ENCODE data around the gene SRXN1. TPM values are rescaled to one million over a fixed set of nuclear protein-coding genes. Genes with fewer than 3 reads are reported as not detected.
"Not testable (repeated sequence)": the region's sequence is repeated elsewhere in the genome, so short reads cannot be mapped to it uniquely, and the experiment has no call there.

Gene SRXN1
- total RNA-seq, 1 experiment from 2014 or later: 125 TPM

GRCh38 chr20:645318-646106 is 7.5 kb downstream of the SRXN1 start:
- in situ Hi-C loops (cut with HindIII; ENCODE audit: low pct_unique_long_range_greater_than_20kb, low sequenced_read_pairs): no loop called here
- peak; percentile 78 for DNase-seq (ENCODE audit: low read depth, low spot score)

GRCh38 chr20:644692-645317 is 8.2 kb downstream of the SRXN1 start:
- in situ Hi-C loops (cut with HindIII; ENCODE audit: low pct_unique_long_range_greater_than_20kb, low sequenced_read_pairs): no loop called here
- DNase-seq (ENCODE audit: low read depth, low spot score): no peak

GRCh38 chr20:642398-643174 is 10.4 kb downstream of the SRXN1 start:
- in situ Hi-C loops (cut with HindIII; ENCODE audit: low pct_unique_long_range_greater_than_20kb, low sequenced_read_pairs): no loop called here
- DNase-seq (ENCODE audit: low read depth, low spot score): no peak

GRCh38 chr20:642013-642397 is 11.0 kb downstream of the SRXN1 start:
- DNase-seq (ENCODE audit: low read depth, low spot score); in situ Hi-C loops (cut with HindIII; ENCODE audit: low pct_unique_long_range_greater_than_20kb, low sequenced_read_pairs): not testable (repeated sequence)

GRCh38 chr20:641516-641875 is 11.5 kb downstream of the SRXN1 start:
- no peak for DNase-seq (ENCODE audit: low read depth, low spot score)
- in situ Hi-C loops (cut with HindIII; ENCODE audit: low pct_unique_long_range_greater_than_20kb, low sequenced_read_pairs): no loop called here

- DNase-seq (ENCODE audit: low read depth, low spot score): no peak
- in situ Hi-C loops (cut with HindIII; ENCODE audit: low pct_unique_long_range_greater_than_20kb, low sequenced_read_pairs): no loop called here
Measured at GRCh38 chr20:640674-641515, 12.1 kb downstream of the SRXN1 start.

- DNase-seq (ENCODE audit: low read depth, low spot score): no peak
- in situ Hi-C loops (cut with HindIII; ENCODE audit: low pct_unique_long_range_greater_than_20kb, low sequenced_read_pairs): no loop called here
Measured at GRCh38 chr20:638579-638978, 14.4 kb downstream of the SRXN1 start.

GRCh38 chr20:637559-637958 is 15.4 kb downstream of the SRXN1 start:
- in situ Hi-C loops (cut with HindIII; ENCODE audit: low pct_unique_long_range_greater_than_20kb, low sequenced_read_pairs): no loop called here
- no peak for DNase-seq (ENCODE audit: low read depth, low spot score)

GRCh38 chr20:635893-636338 is 17.1 kb downstream of the SRXN1 start:
- peak; percentile 31 for DNase-seq (ENCODE audit: low read depth, low spot score)
- in situ Hi-C loops (cut with HindIII; ENCODE audit: low pct_unique_long_range_greater_than_20kb, low sequenced_read_pairs): no loop called here

GRCh38 chr20:635028-635892 is 17.7 kb downstream of the SRXN1 start:
- no peak for DNase-seq (ENCODE audit: low read depth, low spot score)
- in situ Hi-C loops (cut with HindIII; ENCODE audit: low pct_unique_long_range_greater_than_20kb, low sequenced_read_pairs): no loop called here

GRCh38 chr20:634148-634925 is 18.7 kb downstream of the SRXN1 start:
- no peak for DNase-seq (ENCODE audit: low read depth, low spot score)

GRCh38 chr20:631101-631500 is 21.9 kb downstream of the SRXN1 start:
- no peak for DNase-seq (ENCODE audit: low read depth, low spot score)
- in situ Hi-C loops (cut with HindIII; ENCODE audit: low pct_unique_long_range_greater_than_20kb, low sequenced_read_pairs): no loop called here

More at GRCh38 chr20:634148-634925, 18.7 kb downstream of the SRXN1 start:
- in situ Hi-C loops (cut with HindIII; ENCODE audit: low pct_unique_long_range_greater_than_20kb, low sequenced_read_pairs): no loop called here

- in situ Hi-C loops (cut with HindIII; ENCODE audit: low pct_unique_long_range_greater_than_20kb, low sequenced_read_pairs): no loop called here
- no peak for DNase-seq (ENCODE audit: low read depth, low spot score)
Measured at GRCh38 chr20:626579-626978, 26.4 kb downstream of the SRXN1 start.

- in situ Hi-C loops (cut with HindIII; ENCODE audit: low pct_unique_long_range_greater_than_20kb, low sequenced_read_pairs): no loop called here
- DNase-seq (ENCODE audit: low read depth, low spot score): no peak
Measured at GRCh38 chr20:625360-625932, 27.6 kb downstream of the SRXN1 start.

GRCh38 chr20:623704-624103 is 29.3 kb downstream of the SRXN1 start:
- no peak for DNase-seq (ENCODE audit: low read depth, low spot score)
- in situ Hi-C loops (cut with HindIII; ENCODE audit: low pct_unique_long_range_greater_than_20kb, low sequenced_read_pairs): no loop called here

GRCh38 chr20:623021-623420 is 30.0 kb downstream of the SRXN1 start:
- DNase-seq (ENCODE audit: low read depth, low spot score): no peak
- in situ Hi-C loops (cut with HindIII; ENCODE audit: low pct_unique_long_range_greater_than_20kb, low sequenced_read_pairs): no loop called here

Measured in SK-MEL-5 (cell line).